HCT116 (cell line): ENCODE data around the gene AURKA. TPM values are rescaled to one million over a fixed set of nuclear protein-coding genes. Genes with fewer than 3 reads are reported as not detected.

Experiments used
- ATAC-seq: fragments of 200-7000 bp; cut with Tn5 transposase; 2 replicates; pipeline ENCODE4 v1.9.1; 2020; ENCODE audit warnings: mild to moderate bottlenecking, moderate library complexity
- BruUV-seq: library from RNA; stranded (reverse); fragments of 400-500 nt; replicated peaks from 2 replicates; lab custom pipeline; 2021; lab: Mats Ljungman, UMichigan
- CTCF ChIA-PET: fragments of 300-600 bp; sonication (Branson Sonifier 250); formaldehyde crosslinking; loops from one replicate; lab custom pipeline; 2021; ENCODE audit warnings: antibody characterized with exemption; lab: Charles Lee
- POLR2A ChIA-PET: fragments of 300-600, 350-600 bp; sonication (Branson Sonifier 250); formaldehyde crosslinking; loops from one replicate; lab custom pipeline; 2021; ENCODE audit warnings: antibody characterized with exemption; lab: Charles Lee
- RAD21 ChIA-PET, 2 experiments: fragments of 300-600 bp; sonication (Branson Sonifier 250); formaldehyde crosslinking; loops; one replicate each; lab custom pipeline; 2023; ENCODE audit warnings: low total read pairs in 2 of 2; ENCODE audit not compliant: uncharacterized antibody in 2 of 2, unreplicated experiment in 2 of 2, low non-redundant PET in 1 of 2; lab: Charles Lee
- DNase-seq: peaks from one replicate; pipeline ENCODE4 v3.0.0-alpha.2; 2010; ENCODE audit warnings: low read depth, low spot score
- H2AFZ ChIP-seq: fragments of 200-600 bp; shearing (Covaris generic), sonication (generic); 2 replicates; pipeline ENCODE4 v1.6.1; 2017; ENCODE audit warnings: low read depth, mixed run types, mixed read lengths, antibody characterized with exemption, low read length; ENCODE audit not compliant: poor library complexity, severe bottlenecking
- H3K27ac ChIP-seq: 2 replicates; pipeline ENCODE4 v1.5.1; 2012; ENCODE audit warnings: low read depth, low read length
- H3K27me3 ChIP-seq: fragments of 200-600 bp; sonication (generic); 2 replicates; pipeline ENCODE4 v1.6.1; 2016; ENCODE audit warnings: mixed run types, low read length, mixed read lengths; ENCODE audit not compliant: insufficient read depth
- H3K36me3 ChIP-seq, 2 experiments: fragments of 200-500 bp in 1 of 2; fragments of 200-600 bp in 1 of 2; sonication (Bioruptor generic) in 1 of 2; sonication (generic) in 1 of 2; 2 replicates each; pipeline versions ENCODE4 v1.5.1 to v1.6.1; 2014 to 2016; ENCODE audit warnings: low read length in 2 of 2, inconsistent platforms in 1 of 2, mixed read lengths in 1 of 2, mixed run types in 1 of 2; ENCODE audit not compliant: insufficient read depth in 2 of 2, control insufficient read depth in 1 of 2
- H3K4me1 ChIP-seq, 2 experiments: fragments of 200-600 bp in 1 of 2; sonication (generic) in 1 of 2; 2 replicates each; pipeline versions ENCODE4 v1.5.1 to v1.6.1; 2012 to 2017; ENCODE audit warnings: low read length in 2 of 2, inconsistent platforms in 1 of 2, mild to moderate bottlenecking in 1 of 2, mixed read lengths in 1 of 2, mixed run types in 1 of 2, moderate library complexity in 1 of 2; ENCODE audit not compliant: insufficient read depth in 2 of 2, control insufficient read depth in 1 of 2
- H3K4me2 ChIP-seq: fragments of 200-600 bp; sonication (generic); 2 replicates; pipeline ENCODE4 v1.6.1; 2017; ENCODE audit warnings: mixed run types, low read length, mixed read lengths
- H3K4me3 ChIP-seq, 2 experiments: fragments of 200-600 bp in 1 of 2; sonication (generic) in 1 of 2; replicated peaks in 1 of 2; 2 replicates each; pipeline ENCODE4 v1.5.1; 2011 to 2016; ENCODE audit warnings: low read length in 2 of 2, control low read depth in 1 of 2, low read depth in 1 of 2, mild to moderate bottlenecking in 1 of 2, mixed read lengths in 1 of 2, mixed run types in 1 of 2
- H3K79me2 ChIP-seq: fragments of 200-600 bp; sonication (generic); 2 replicates; pipeline ENCODE4 v1.6.1; 2017; ENCODE audit warnings: mild to moderate bottlenecking, mixed run types, low read length, moderate library complexity, mixed read lengths; ENCODE audit not compliant: insufficient read depth
- H3K9ac ChIP-seq: fragments of 200-600 bp; sonication (generic); 2 replicates; pipeline ENCODE4 v1.6.1; 2016; ENCODE audit warnings: low read length, mixed read lengths
- H3K9me2 ChIP-seq: fragments of 200-600 bp; sonication (generic), shearing (Covaris generic); 2 replicates; pipeline ENCODE4 v1.6.1; 2017; ENCODE audit warnings: mixed run types, mild to moderate bottlenecking, moderate library complexity; ENCODE audit not compliant: insufficient read depth
- H3K9me3 ChIP-seq, 2 experiments: fragments of 200-500 bp in 1 of 2; fragments of 200-600 bp in 1 of 2; sonication (Bioruptor generic) in 1 of 2; sonication (generic) in 1 of 2; 2 replicates each; pipeline ENCODE4 v1.6.1; 2014 to 2017; ENCODE audit warnings: low read length in 2 of 2, mixed read lengths in 2 of 2, inconsistent platforms in 1 of 2, low read depth in 1 of 2, mild to moderate bottlenecking in 1 of 2, mixed run types in 1 of 2, moderate library complexity in 1 of 2; ENCODE audit not compliant: control insufficient read depth in 1 of 2, insufficient read depth in 1 of 2
- H4K20me1 ChIP-seq: fragments of 200-600 bp; sonication (generic), shearing (Covaris generic); 2 replicates; pipeline ENCODE4 v1.6.1; 2017; ENCODE audit warnings: mixed run types, mild to moderate bottlenecking, moderate library complexity; ENCODE audit not compliant: insufficient read depth
- CEBPB ChIP-seq: IDR thresholded peaks from 2 replicates; pipeline ENCODE4 v1.6.1; 2012; ENCODE audit warnings: low read depth
- EGR1 ChIP-seq: IDR thresholded peaks from 2 replicates; pipeline ENCODE4 v1.6.1; 2012; ENCODE audit warnings: low read depth
- ELF1 ChIP-seq: IDR thresholded peaks from 2 replicates; pipeline ENCODE4 v1.6.1; 2012; ENCODE audit warnings: low read depth, borderline replicate concordance
- FOSL1 ChIP-seq: IDR thresholded peaks from 2 replicates; pipeline ENCODE4 v1.6.1; 2012; ENCODE audit warnings: low read depth
- JUND ChIP-seq: IDR thresholded peaks from 2 replicates; pipeline ENCODE4 v1.6.1; 2012
- SIN3A ChIP-seq: IDR thresholded peaks from 2 replicates; pipeline ENCODE4 v1.6.1; 2012; ENCODE audit warnings: low read depth
- SRF ChIP-seq: IDR thresholded peaks from 2 replicates; pipeline ENCODE4 v1.6.1; 2012; ENCODE audit warnings: low read depth
- TCF7L2 ChIP-seq: IDR thresholded peaks from 2 replicates; pipeline ENCODE4 v1.7.0; 2011; ENCODE audit warnings: borderline replicate concordance, inconsistent platforms; ENCODE audit not compliant: insufficient read depth, insufficient read length; ENCODE audit errors: extremely low read depth
- intact Hi-C: fragments of 100-400 bp; cut with micrococcal nuclease; formaldehyde crosslinking; loops from 2 replicates; pipeline ENCODE4 v1.10.0; 2022
- total RNA-seq: library from RNA; stranded (reverse); gene quantifications from one replicate; pipeline ENCODE4 v1.2.1, GENCODE V29; 2021; ENCODE audit not compliant: unreplicated experiment
- TF ChIP-seq, protein P1 (sequence below): IDR thresholded peaks from 2 replicates; pipeline ENCODE4 v1.6.1; 2012; ENCODE audit warnings: low read depth
- TF ChIP-seq, protein P2 (sequence below), 3 experiments: fragments of 200-600 bp in 1 of 3; sonication (generic) in 1 of 3; IDR thresholded peaks in 2 of 3; conservative IDR thresholded peaks in 1 of 3; 2 replicates each; pipeline ENCODE4 v1.5.1; 2012 to 2017; ENCODE audit warnings: low read depth in 2 of 3, low read length in 2 of 3, antibody characterized with exemption in 1 of 3, borderline replicate concordance in 1 of 3, control low read depth in 1 of 3, mild to moderate bottlenecking in 1 of 3, mixed read lengths in 1 of 3, mixed run types in 1 of 3, moderate library complexity in 1 of 3; ENCODE audit not compliant: insufficient read depth in 1 of 3

AURKA gene
- total RNA-seq, 1 experiment from 2014 or later: 80.1 TPM

DNA sequence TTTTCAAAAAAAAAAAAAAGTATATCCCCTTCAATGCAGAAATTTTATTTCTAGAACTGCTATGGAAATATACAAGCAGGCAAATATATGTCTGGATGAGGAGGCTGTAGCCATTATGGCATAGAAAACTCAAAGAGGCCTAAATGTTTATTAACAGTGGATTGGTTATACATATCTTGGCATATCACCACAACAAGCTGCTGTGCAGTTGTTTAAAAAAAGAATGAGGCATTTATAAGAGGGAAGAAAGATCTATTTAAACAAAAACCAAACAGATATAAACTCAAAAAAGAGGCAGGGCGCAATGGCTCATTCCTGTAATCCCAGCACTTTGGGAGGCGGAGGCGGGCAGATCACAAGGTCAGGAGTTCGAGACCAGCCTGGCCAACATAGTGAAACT is 46.3 kb upstream of the AURKA start:
- TF ChIP-seq TCF7L2 (no peak), SIN3A (no peak), FOSL1 (no peak), EGR1 (no peak), ELF1 (no peak), SRF (no peak), CEBPB (no peak), JUND (no peak)
- TF ChIP-seq, protein P1, sequence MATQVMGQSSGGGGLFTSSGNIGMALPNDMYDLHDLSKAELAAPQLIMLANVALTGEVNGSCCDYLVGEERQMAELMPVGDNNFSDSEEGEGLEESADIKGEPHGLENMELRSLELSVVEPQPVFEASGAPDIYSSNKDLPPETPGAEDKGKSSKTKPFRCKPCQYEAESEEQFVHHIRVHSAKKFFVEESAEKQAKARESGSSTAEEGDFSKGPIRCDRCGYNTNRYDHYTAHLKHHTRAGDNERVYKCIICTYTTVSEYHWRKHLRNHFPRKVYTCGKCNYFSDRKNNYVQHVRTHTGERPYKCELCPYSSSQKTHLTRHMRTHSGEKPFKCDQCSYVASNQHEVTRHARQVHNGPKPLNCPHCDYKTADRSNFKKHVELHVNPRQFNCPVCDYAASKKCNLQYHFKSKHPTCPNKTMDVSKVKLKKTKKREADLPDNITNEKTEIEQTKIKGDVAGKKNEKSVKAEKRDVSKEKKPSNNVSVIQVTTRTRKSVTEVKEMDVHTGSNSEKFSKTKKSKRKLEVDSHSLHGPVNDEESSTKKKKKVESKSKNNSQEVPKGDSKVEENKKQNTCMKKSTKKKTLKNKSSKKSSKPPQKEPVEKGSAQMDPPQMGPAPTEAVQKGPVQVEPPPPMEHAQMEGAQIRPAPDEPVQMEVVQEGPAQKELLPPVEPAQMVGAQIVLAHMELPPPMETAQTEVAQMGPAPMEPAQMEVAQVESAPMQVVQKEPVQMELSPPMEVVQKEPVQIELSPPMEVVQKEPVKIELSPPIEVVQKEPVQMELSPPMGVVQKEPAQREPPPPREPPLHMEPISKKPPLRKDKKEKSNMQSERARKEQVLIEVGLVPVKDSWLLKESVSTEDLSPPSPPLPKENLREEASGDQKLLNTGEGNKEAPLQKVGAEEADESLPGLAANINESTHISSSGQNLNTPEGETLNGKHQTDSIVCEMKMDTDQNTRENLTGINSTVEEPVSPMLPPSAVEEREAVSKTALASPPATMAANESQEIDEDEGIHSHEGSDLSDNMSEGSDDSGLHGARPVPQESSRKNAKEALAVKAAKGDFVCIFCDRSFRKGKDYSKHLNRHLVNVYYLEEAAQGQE: no peak
- TF ChIP-seq, protein P2, sequence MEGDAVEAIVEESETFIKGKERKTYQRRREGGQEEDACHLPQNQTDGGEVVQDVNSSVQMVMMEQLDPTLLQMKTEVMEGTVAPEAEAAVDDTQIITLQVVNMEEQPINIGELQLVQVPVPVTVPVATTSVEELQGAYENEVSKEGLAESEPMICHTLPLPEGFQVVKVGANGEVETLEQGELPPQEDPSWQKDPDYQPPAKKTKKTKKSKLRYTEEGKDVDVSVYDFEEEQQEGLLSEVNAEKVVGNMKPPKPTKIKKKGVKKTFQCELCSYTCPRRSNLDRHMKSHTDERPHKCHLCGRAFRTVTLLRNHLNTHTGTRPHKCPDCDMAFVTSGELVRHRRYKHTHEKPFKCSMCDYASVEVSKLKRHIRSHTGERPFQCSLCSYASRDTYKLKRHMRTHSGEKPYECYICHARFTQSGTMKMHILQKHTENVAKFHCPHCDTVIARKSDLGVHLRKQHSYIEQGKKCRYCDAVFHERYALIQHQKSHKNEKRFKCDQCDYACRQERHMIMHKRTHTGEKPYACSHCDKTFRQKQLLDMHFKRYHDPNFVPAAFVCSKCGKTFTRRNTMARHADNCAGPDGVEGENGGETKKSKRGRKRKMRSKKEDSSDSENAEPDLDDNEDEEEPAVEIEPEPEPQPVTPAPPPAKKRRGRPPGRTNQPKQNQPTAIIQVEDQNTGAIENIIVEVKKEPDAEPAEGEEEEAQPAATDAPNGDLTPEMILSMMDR (IDR thresholded peaks at IDR 0.05 in 2 of 3, conservative IDR thresholded peaks at IDR 0.05 in 1 of 3; ENCODE audit: borderline replicate concordance in 1 of 3, insufficient read depth in 1 of 3, low read depth in 2 of 3, low read length in 2 of 3): no peak
- Histone ChIP-seq H3K79me2 (no peaks in the 10 kb centered on the region), H3K9ac (no peak overlapping the region), H3K4me3 (no peak overlapping the region), H3K4me1 (no peaks in the 10 kb centered on the region), H3K9me3 (no peaks in the 10 kb centered on the region), H4K20me1 (no peaks in the 10 kb centered on the region), H3K27ac (no peak overlapping the region), H3K9me2 (no peaks in the 10 kb centered on the region), H3K27me3 (no peaks in the 10 kb centered on the region), H3K36me3 (no peaks in the 10 kb centered on the region), H2AFZ (no peak overlapping the region), H3K4me2 (no peak overlapping the region)
- ATAC-seq: no peak
- ChIA-PET CTCF (no interaction called here), POLR2A (no interaction called here), RAD21 (no interaction called here)
- no TSS peak for BruUV-seq
- DNase-seq: no peak
- intact Hi-C loops: no loop called here
